HCT116 (cell line): ENCODE results near the gene DOCK1.

Experiments used
- CEBPB ChIP-seq: IDR thresholded peaks from 2 replicates; pipeline ENCODE4 v1.6.1; 2012; ENCODE audit warnings: low read depth
- EGR1 ChIP-seq: IDR thresholded peaks from 2 replicates; pipeline ENCODE4 v1.6.1; 2012; ENCODE audit warnings: low read depth
- EZH2 ChIP-seq: fragments of 200-600 bp; sonication (generic); IDR thresholded peaks from 2 replicates; pipeline ENCODE4 v1.6.1; 2017; ENCODE audit warnings: antibody characterized with exemption, mixed run types
- POLR2A ChIP-seq: IDR thresholded peaks from 2 replicates; pipeline ENCODE4 v1.7.0; 2011; ENCODE audit warnings: borderline replicate concordance; ENCODE audit not compliant: insufficient read depth, insufficient read length; ENCODE audit errors: extremely low read depth
- POLR2AphosphoS5 ChIP-seq: IDR thresholded peaks from 2 replicates; pipeline ENCODE4 v1.6.1; 2011; ENCODE audit warnings: mild to moderate bottlenecking, low read depth, low read length, moderate library complexity
- RAD21 ChIP-seq: IDR thresholded peaks from 2 replicates; pipeline ENCODE4 v1.6.1; 2012; ENCODE audit warnings: low read depth, mild to moderate bottlenecking
- SP1 ChIP-seq: IDR thresholded peaks from 2 replicates; pipeline ENCODE4 v1.6.1; 2012; ENCODE audit warnings: low read depth
- TF ChIP-seq, protein P1 (sequence below): IDR thresholded peaks from 2 replicates; pipeline ENCODE4 v1.6.1; 2012
- TF ChIP-seq, protein P2 (sequence below), 3 experiments: fragments of 200-600 bp in 1 of 3; sonication (generic) in 1 of 3; IDR thresholded peaks in 2 of 3; conservative IDR thresholded peaks in 1 of 3; 2 replicates each; pipeline ENCODE4 v1.5.1; 2012 to 2017; ENCODE audit warnings: low read depth in 2 of 3, low read length in 2 of 3, antibody characterized with exemption in 1 of 3, borderline replicate concordance in 1 of 3, control low read depth in 1 of 3, mild to moderate bottlenecking in 1 of 3, mixed read lengths in 1 of 3, mixed run types in 1 of 3, moderate library complexity in 1 of 3; ENCODE audit not compliant: insufficient read depth in 1 of 3

DNA sequence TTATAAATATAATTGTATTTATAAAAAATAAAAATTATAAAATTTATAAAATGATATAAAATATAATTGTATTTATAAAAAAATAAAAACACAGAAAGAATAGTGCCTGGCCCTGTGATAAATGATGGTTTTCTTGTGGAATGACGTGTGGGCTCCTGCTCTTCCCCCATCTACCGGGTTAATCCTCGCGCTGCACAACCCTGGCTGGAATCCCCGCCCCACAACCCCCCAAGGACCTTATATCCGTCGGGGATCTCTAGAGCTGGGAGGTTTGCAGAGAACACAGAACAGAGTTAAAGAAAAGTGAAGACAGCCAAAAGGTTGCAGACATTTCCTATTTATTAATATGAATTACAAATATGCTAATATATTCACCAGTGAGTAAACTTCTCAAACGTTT, 548.5 kb downstream of the DOCK1 start:
- TF ChIP-seq EGR1 (no peak), EZH2 (no peak), CEBPB (no peak), SP1 (no peak), POLR2AphosphoS5 (no peak), RAD21 (no peak), POLR2A (no peak)
- TF ChIP-seq, protein P1, sequence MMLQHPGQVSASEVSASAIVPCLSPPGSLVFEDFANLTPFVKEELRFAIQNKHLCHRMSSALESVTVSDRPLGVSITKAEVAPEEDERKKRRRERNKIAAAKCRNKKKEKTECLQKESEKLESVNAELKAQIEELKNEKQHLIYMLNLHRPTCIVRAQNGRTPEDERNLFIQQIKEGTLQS = no peak
- TF ChIP-seq, protein P2, sequence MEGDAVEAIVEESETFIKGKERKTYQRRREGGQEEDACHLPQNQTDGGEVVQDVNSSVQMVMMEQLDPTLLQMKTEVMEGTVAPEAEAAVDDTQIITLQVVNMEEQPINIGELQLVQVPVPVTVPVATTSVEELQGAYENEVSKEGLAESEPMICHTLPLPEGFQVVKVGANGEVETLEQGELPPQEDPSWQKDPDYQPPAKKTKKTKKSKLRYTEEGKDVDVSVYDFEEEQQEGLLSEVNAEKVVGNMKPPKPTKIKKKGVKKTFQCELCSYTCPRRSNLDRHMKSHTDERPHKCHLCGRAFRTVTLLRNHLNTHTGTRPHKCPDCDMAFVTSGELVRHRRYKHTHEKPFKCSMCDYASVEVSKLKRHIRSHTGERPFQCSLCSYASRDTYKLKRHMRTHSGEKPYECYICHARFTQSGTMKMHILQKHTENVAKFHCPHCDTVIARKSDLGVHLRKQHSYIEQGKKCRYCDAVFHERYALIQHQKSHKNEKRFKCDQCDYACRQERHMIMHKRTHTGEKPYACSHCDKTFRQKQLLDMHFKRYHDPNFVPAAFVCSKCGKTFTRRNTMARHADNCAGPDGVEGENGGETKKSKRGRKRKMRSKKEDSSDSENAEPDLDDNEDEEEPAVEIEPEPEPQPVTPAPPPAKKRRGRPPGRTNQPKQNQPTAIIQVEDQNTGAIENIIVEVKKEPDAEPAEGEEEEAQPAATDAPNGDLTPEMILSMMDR (IDR thresholded peaks at IDR 0.05 in 2 of 3, conservative IDR thresholded peaks at IDR 0.05 in 1 of 3; ENCODE audit: borderline replicate concordance in 1 of 3, insufficient read depth in 1 of 3, low read depth in 2 of 3, low read length in 2 of 3) = no peak
